Measurements from ENCODE around the gene TPM2.

TPM2 gene

GRCh38 chr9:35673132-35674024 is 16.3 kb downstream of the TPM2 start, which contains the start of gene CA9:
Gene CA9, plus strand, starts transcription at chr9:35673928. Its CDS starts 32 bp downstream, at chr9:35673960.
- Histone ChIP-seq H3K36me3 (ENCODE audit: insufficient read depth, low read length) (no peaks in the 10 kb centered on the region), H3K4me1 (ENCODE audit: insufficient read depth, low read length) (no peaks in the 10 kb centered on the region), H3K4me3 (ENCODE audit: low read length) (no peak within 1 kb of the TSS), H2AFZ (ENCODE audit: low read depth, low read length) (no peak within 1 kb of the TSS), H3K27me3 (ENCODE audit: insufficient read depth, low read length) (peaks cover 13% of the 10 kb centered on the region), H3K9me3 (ENCODE audit: low read length) (no peaks in the 10 kb centered on the region)

GRCh38 chr9:35669331-35670145 is 20.2 kb downstream of the TPM2 start:
- Histone ChIP-seq H3K27me3 (ENCODE audit: insufficient read depth, low read length) (peaks cover 7% of the 10 kb centered on the region), H3K36me3 (ENCODE audit: insufficient read depth, low read length) (no peaks in the 10 kb centered on the region), H3K9me3 (ENCODE audit: low read length) (no peaks in the 10 kb centered on the region), H3K4me1 (ENCODE audit: insufficient read depth, low read length) (peaks cover 4% of the 10 kb centered on the region), H2AFZ (ENCODE audit: low read depth, low read length) (no peak overlapping the region), H3K4me3 (ENCODE audit: low read length) (no peak overlapping the region)

- Histone ChIP-seq H3K27me3 (ENCODE audit: insufficient read depth, low read length) (no peaks in the 10 kb centered on the region), H3K4me1 (ENCODE audit: insufficient read depth, low read length) (peaks cover 13% of the 10 kb centered on the region), H3K9me3 (ENCODE audit: low read length) (no peaks in the 10 kb centered on the region), H3K36me3 (ENCODE audit: insufficient read depth, low read length) (peaks cover 2% of the 10 kb centered on the region), H3K4me3 (ENCODE audit: low read length) (no peak overlapping the region), H2AFZ (ENCODE audit: low read depth, low read length) (no peak overlapping the region)
Observed at GRCh38 chr9:35667939-35668338, 21.8 kb downstream of the TPM2 start.

GRCh38 chr9:35666549-35666948 is 23.2 kb downstream of the TPM2 start:
- Histone ChIP-seq H3K4me1 (ENCODE audit: insufficient read depth, low read length) (peaks cover 13% of the 10 kb centered on the region), H3K4me3 (ENCODE audit: low read length) (no peak overlapping the region), H2AFZ (ENCODE audit: low read depth, low read length) (no peak overlapping the region), H3K9me3 (ENCODE audit: low read length) (no peaks in the 10 kb centered on the region), H3K36me3 (ENCODE audit: insufficient read depth, low read length) (peaks cover 10% of the 10 kb centered on the region), H3K27me3 (ENCODE audit: insufficient read depth, low read length) (no peaks in the 10 kb centered on the region)

GRCh38 chr9:35666045-35666444 is 23.7 kb downstream of the TPM2 start:
- Histone ChIP-seq H2AFZ (ENCODE audit: low read depth, low read length) (no peak overlapping the region), H3K4me1 (ENCODE audit: insufficient read depth, low read length) (peaks cover 13% of the 10 kb centered on the region), H3K27me3 (ENCODE audit: insufficient read depth, low read length) (no peaks in the 10 kb centered on the region), H3K9me3 (ENCODE audit: low read length) (no peaks in the 10 kb centered on the region), H3K36me3 (ENCODE audit: insufficient read depth, low read length) (peaks cover 15% of the 10 kb centered on the region), H3K4me3 (ENCODE audit: low read length) (no peak overlapping the region)

- H3K27me3 ChIP-seq (ENCODE audit: insufficient read depth, low read length): no peaks in the 10 kb centered on the region
- peaks cover 13% of the 10 kb centered on the region for H3K4me1 ChIP-seq (ENCODE audit: insufficient read depth, low read length)
- peaks cover 21% of the 10 kb centered on the region for H3K36me3 ChIP-seq (ENCODE audit: insufficient read depth, low read length)
- peak overlapping the region; percentile 41 for H2AFZ ChIP-seq (ENCODE audit: low read depth, low read length)
- H3K9me3 ChIP-seq (ENCODE audit: low read length): no peaks in the 10 kb centered on the region
- peak overlapping the region; percentile 61 for H3K4me3 ChIP-seq (ENCODE audit: low read length)
Observed at GRCh38 chr9:35665471-35665818, 24.3 kb downstream of the TPM2 start.

GRCh38 chr9:35664531-35665470 is 24.9 kb downstream of the TPM2 start, which contains the start of gene ARHGEF39:
Gene ARHGEF39, minus strand, starts transcription at chr9:35665195. Its CDS starts 26 bp downstream, at chr9:35665169.
- H3K4me3 ChIP-seq (ENCODE audit: low read length): peak within 1 kb of the TSS; percentile 61
- H3K36me3 ChIP-seq (ENCODE audit: insufficient read depth, low read length): peaks cover 26% of the 10 kb centered on the region
- peak within 1 kb of the TSS; percentile 41 for H2AFZ ChIP-seq (ENCODE audit: low read depth, low read length)
- no peaks in the 10 kb centered on the region for H3K27me3 ChIP-seq (ENCODE audit: insufficient read depth, low read length)
- peaks cover 13% of the 10 kb centered on the region for H3K4me1 ChIP-seq (ENCODE audit: insufficient read depth, low read length)
- H3K9me3 ChIP-seq (ENCODE audit: low read length): no peaks in the 10 kb centered on the region

- Histone ChIP-seq H3K4me3 (ENCODE audit: low read length) (no peak overlapping the region), H2AFZ (ENCODE audit: low read depth, low read length) (no peak overlapping the region), H3K36me3 (ENCODE audit: insufficient read depth, low read length) (peaks cover 26% of the 10 kb centered on the region), H3K27me3 (ENCODE audit: insufficient read depth, low read length) (no peaks in the 10 kb centered on the region), H3K9me3 (ENCODE audit: low read length) (no peaks in the 10 kb centered on the region), H3K4me1 (ENCODE audit: insufficient read depth, low read length) (peaks cover 22% of the 10 kb centered on the region)
Observed at GRCh38 chr9:35662437-35662836, 27.3 kb downstream of the TPM2 start.

GRCh38 chr9:35661756-35662350 is 27.9 kb downstream of the TPM2 start:
- H3K4me1 ChIP-seq (ENCODE audit: insufficient read depth, low read length): peaks cover 26% of the 10 kb centered on the region
- peaks cover 26% of the 10 kb centered on the region for H3K36me3 ChIP-seq (ENCODE audit: insufficient read depth, low read length)
- no peaks in the 10 kb centered on the region for H3K9me3 ChIP-seq (ENCODE audit: low read length)
- H3K4me3 ChIP-seq (ENCODE audit: low read length): no peak overlapping the region
- H2AFZ ChIP-seq (ENCODE audit: low read depth, low read length): no peak overlapping the region
- H3K27me3 ChIP-seq (ENCODE audit: insufficient read depth, low read length): no peaks in the 10 kb centered on the region

- peaks cover 26% of the 10 kb centered on the region for H3K4me1 ChIP-seq (ENCODE audit: insufficient read depth, low read length)
- no peaks in the 10 kb centered on the region for H3K9me3 ChIP-seq (ENCODE audit: low read length)
- H3K27me3 ChIP-seq (ENCODE audit: insufficient read depth, low read length): no peaks in the 10 kb centered on the region
- H3K36me3 ChIP-seq (ENCODE audit: insufficient read depth, low read length): peaks cover 26% of the 10 kb centered on the region
- no peak overlapping the region for H3K4me3 ChIP-seq (ENCODE audit: low read length)
- H2AFZ ChIP-seq (ENCODE audit: low read depth, low read length): no peak overlapping the region
Observed at GRCh38 chr9:35660966-35661415, 28.7 kb downstream of the TPM2 start.

- H3K4me1 ChIP-seq (ENCODE audit: insufficient read depth, low read length): peaks cover 21% of the 10 kb centered on the region
- H3K27me3 ChIP-seq (ENCODE audit: insufficient read depth, low read length): no peaks in the 10 kb centered on the region
- peak overlapping the region; percentile 86 for H3K4me3 ChIP-seq (ENCODE audit: low read length)
- H2AFZ ChIP-seq (ENCODE audit: low read depth, low read length): no peak overlapping the region
- peaks cover 26% of the 10 kb centered on the region for H3K36me3 ChIP-seq (ENCODE audit: insufficient read depth, low read length)
- H3K9me3 ChIP-seq (ENCODE audit: low read length): no peaks in the 10 kb centered on the region
Observed at GRCh38 chr9:35659340-35659739, 30.4 kb downstream of the TPM2 start.

GRCh38 chr9:35658968-35659220 is 30.8 kb downstream of the TPM2 start:
- Histone ChIP-seq H3K9me3 (ENCODE audit: low read length) (no peaks in the 10 kb centered on the region), H3K4me3 (ENCODE audit: low read length) (peak overlapping the region; percentile 86), H2AFZ (ENCODE audit: low read depth, low read length) (peak overlapping the region; percentile 33), H3K27me3 (ENCODE audit: insufficient read depth, low read length) (no peaks in the 10 kb centered on the region), H3K36me3 (ENCODE audit: insufficient read depth, low read length) (peaks cover 26% of the 10 kb centered on the region), H3K4me1 (ENCODE audit: insufficient read depth, low read length) (peaks cover 17% of the 10 kb centered on the region)
